SK-MEL-5 (cell line): ENCODE results near the gene SLPI. TPM values are rescaled to one million over a fixed set of nuclear protein-coding genes. Genes with fewer than 3 reads are reported as not detected.

Source experiments
- DNase-seq: peaks from one replicate; pipeline ENCODE4 v3.0.0-alpha.2; 2016; ENCODE audit warnings: low read depth, low spot score
- in situ Hi-C: cut with HindIII; loops from 2 replicates; pipeline ENCODE4 v1.10.0; 2016; ENCODE audit warnings: low sequenced_read_pairs, high pct_unique_total_duplicates, low pct_unique_long_range_greater_than_20kb
- total RNA-seq: library from RNA; depleted of rRNA; stranded (reverse); fragments of >200 nt; shearing (Covaris generic); gene quantifications from 2 replicates; pipeline ENCODE4 v1.2.3, GENCODE V29; 2014

Gene SLPI
- total RNA-seq, 1 experiment from 2014 or later: not detected

DNA sequence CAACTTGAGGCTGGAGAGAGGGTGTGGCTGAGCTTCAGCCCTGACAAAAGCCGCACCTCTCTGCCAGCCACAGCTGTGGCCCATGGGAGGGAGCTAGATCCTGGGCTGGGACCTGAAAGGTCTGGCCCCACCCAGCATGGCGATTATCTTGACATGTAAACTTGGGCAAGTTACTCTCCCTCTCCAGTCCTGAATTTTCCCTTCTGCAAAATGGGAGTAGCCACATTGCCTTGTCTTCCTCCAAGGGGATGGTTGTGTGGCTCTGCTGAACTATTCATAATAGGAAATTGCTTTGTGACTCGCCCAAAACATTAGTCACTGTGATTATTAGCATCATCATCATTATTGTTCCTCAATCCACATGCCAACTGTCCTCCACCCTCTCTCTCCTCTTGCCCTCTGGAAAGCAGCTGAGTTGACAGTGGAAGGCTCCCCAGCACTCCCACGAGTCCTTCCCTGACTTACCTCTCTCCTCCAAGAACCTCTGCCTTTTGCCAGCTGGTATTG, 29.2 kb upstream of the SLPI start:
- no peak for DNase-seq
- in situ Hi-C loops: no loop called here

DNA sequence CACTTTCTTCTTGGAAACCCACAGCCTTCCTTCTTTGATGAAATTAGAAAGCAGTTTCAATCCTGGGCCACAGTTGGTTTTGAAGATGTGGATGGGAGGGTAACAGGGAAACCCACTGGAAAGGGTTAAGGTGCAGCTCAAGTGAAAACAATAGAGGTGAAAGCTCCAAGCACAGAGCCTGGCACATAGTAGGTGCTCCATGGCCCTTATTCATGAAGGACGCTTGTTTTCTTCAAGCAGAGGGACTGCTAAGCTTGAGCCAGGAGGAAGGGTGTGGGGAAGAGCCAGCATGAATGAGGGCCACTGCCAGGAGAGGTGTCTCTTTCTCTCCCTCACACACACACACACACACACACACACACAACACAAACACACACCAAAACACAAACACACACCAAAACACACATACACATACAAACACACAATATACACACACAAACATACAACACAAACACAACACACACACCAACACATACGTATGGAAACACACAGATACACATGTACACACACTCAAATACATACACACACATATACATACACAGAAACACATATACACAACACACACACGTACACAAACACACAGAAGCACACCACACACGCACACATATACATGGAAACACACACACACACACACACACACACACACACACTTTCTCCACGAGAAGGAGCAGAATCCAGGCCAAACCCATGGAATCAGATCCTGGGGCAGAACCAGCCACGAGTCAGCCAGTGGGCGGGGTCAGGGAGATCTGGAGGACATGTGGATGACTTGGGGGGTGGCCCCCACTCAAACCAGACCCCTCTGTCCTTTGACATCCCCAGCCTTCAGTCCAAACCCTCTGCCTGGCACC, 28.6 kb upstream of the SLPI start:
- in situ Hi-C loops: no loop called here
- no peak for DNase-seq

DNA sequence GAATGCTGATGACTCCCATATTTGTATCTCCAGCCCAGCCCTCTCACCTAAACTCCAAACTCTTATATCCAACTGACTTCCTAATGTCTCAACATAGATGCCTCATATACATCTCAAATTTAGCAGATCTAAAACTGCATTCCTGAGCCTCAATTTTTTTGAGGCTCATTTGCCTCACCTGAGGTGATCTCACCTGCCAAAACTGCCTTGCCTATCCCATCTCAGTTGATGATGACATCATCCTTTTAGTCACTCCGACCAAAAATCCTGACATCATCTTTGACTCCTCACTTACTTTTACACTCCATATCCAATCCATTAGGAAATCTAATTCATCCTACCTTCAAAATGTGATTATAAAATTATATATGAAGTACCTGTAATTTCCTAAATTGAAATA, 25.6 kb upstream of the SLPI start:
- in situ Hi-C loops: no loop called here
- no peak for DNase-seq

DNA sequence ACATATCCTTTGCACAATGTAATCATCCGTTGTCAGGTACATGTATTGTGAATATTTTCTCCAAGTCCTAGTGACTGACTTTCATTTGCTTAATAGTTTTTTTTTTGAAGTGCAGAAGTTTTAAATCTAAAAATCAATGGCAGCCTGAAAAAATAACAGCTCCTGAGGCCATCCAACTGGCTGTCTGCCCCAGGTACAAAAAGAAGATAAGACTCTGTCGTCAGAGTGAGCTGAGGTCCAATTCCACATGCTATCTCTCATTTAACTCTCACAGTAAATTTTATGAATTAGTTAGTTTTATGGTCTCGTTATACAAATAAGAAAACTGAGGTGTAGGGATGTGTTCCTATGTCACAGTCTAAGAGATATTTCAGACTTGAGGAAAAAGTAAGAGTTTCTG, 21.0 kb upstream of the SLPI start:
- in situ Hi-C loops: no loop called here
- DNase-seq: no peak

DNA sequence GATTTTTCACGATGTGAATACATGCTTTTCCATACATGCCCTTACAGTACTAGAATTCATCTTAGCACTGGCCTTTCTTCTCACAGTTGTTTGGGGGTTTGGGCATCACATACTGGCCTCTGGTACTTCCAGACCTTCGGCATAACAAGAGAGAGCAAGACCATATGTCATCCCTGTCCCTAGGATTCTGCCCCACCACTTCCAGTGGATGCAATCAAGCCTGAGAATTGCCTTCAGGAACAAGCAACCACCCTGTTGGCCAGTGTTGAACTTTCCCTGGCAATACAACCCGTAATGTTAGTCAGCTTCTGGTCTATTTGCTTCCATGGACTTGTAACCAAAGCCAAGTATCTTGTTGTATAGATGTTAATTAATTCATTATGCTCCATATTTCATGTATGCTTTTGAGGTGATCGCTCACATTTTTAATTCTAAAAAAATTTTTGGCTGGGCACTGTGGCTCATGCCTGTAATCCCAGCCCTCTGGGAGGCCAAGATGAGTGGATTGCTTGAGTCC, 15.4 kb upstream of the SLPI start:
- no peak for DNase-seq
- in situ Hi-C loops: no loop called here

DNA sequence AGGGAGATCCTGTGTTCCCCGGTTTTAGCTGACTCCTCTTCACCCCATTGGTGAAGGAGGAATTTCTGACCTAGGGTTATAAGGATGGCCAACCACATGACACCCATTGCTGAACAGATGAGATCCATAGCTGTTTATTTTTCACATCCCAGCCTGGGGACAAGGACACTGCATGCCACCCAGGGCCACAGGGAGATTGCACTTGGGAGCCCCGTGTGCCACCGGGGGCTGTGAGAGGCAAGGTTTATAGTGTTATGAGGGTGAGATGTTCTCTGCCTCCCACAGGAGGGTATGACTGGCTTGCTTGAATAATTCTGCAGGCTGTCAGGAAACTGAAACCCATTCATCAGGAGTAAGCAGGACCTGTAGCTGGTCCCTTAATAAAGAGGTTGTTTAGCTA, 14.7 kb upstream of the SLPI start:
- in situ Hi-C loops: no loop called here
- DNase-seq: no peak

DNA sequence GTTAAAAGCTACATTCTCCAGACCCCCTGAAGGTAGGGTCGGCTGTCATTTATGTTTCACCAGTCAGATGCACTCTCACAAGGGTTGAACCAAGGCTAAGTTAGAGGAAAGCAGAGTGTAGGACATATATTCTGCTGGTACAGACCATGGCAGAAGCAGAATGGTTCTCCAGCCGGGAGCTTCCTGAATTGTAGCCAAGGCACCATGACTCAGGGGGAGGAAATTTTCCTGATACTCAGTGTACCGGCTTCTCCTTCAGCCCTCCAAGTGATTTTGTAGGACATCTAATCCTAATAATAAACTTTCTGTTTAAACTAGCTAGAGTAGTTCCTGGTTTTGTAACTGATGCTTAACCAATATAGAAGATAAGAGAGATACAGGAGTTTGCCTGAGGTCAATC, 14.2 kb upstream of the SLPI start:
- in situ Hi-C loops: no loop called here

DNA sequence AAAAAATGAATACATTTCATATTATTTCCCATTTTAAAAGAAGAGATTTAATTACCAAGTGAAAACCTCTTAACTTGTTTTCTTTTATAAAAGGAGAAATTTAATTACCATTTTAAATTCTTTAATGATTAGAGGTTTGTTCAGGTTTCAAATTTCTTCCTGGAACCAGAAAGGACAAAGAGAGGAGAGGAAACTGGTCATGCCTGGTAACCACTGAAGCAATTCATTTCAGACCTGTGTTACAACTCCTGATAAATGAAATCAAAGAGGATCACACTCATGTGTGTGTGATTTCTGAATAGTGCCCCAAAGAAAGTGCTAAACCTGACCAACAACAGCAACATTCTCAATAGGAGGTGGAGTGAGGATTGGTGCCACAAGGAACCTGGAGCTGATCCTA, 12.6 kb upstream of the SLPI start:
- in situ Hi-C loops: no loop called here
- DNase-seq: no peak

More for the DNA sequence above, 14.2 kb upstream of the SLPI start:
- DNase-seq: no peak

DNA sequence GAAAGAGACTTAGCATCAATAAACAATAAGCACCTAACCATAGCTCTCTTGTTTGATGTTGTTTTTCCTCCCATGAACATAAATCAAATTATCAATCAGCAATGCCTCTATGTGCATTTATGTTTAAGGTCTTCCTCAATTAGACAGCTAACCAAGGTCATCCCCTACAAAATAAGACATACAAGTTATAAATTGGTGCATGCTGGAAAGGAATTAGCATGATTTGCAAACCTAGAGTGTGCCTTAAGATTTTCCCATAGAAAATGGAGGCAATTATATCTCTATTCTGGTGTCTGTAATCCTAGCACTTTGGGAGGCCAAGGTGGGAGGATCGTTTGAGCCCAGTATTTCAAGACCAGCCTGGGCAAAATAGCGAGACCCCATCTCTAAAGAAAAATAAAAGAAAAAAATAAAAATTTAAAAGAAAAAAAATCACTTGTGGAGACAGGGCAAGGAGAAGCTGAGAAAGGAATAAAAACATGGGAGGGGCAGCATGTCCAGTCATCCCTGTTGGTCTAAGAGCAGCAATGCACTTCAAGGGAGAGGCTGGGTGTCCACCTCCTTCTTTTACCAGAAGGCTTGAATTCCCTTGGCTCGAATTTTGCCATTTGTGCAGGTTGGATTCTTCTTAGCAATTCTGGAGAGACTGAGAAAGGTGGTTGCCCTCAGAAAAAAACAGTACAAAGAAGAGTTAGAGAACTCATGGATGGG, 9.3 kb upstream of the SLPI start:
- in situ Hi-C loops: no loop called here
- no peak for DNase-seq

DNA sequence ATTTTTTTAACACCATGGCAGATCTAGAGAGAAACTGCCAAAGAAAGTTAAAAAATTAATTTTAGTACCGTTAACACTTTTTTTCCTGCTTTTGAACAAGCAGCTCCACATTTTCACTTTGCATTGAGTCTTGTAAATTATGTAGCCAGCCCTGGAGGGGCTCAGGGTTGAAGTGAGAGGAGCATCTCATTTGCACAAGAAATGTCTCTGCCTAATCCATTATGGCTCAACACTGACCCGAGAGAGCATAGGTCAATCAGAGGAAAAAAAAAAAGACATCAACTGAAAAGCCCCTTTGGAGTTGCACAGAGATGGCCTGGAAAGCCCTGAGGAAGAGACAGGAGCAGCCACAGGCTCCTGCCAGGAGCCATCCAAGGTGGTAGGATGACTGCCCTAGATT, 4.3 kb upstream of the SLPI start:
- DNase-seq: no peak
- in situ Hi-C loops: no loop called here

DNA sequence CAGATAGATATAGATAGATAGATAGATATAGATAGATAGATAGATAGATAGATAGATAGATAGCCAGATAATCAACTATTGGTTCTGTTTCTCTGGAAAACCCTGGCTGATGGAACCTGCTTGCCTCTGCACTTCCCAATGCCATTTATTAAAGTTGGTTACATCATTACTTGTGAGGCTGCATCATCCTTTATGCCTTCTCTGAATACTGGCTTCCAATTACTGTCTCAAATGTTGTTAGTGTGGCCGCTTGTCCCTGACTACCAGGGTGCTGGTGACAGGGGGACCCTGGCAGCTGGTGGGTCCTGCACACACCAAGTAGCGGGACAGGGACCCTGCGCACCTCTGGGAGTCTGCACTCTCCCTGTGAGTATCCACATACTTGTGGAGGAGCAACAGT, 3.9 kb upstream of the SLPI start:
- in situ Hi-C loops: no loop called here
- DNase-seq: no peak

DNA sequence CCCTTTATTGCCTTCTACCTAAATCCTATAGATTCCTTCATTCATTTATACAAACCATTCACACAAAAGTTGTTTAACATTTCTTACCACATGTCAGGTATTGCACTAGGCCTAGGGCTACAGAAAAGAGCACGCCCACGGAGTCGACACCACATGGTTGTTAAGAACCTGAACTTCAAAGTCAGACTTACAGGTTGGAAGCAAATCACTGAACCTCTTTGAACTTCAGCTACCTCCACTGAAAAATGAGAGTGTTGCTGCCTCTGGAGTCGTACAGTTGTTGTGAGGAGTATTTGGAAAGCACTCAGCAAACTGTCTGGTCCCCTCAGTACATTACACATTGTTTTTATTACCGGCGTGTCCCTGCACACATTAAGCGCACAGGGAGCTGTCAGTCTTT, 3.3 kb upstream of the SLPI start:
- DNase-seq: no peak
- in situ Hi-C loops: no loop called here

DNA sequence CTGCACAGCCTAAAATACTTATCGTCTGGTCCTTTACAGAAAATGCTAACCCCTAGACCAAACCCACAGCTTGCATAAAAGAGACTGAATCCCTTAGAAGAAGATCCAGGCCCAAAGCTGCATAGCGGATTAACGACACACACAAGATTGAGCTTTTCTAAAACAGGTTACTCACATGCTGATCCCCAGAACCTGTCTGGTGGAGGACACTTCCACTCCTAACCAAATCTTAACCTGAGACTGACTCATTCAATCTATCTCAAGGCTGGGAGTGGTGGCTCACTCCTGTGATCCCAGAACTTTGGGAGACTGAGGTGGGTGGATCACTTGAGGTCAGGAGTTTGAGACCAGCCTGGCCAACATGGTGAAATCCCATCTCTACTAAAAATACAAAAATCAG, 2.8 kb upstream of the SLPI start:
- in situ Hi-C loops: no loop called here
- no peak for DNase-seq

DNA sequence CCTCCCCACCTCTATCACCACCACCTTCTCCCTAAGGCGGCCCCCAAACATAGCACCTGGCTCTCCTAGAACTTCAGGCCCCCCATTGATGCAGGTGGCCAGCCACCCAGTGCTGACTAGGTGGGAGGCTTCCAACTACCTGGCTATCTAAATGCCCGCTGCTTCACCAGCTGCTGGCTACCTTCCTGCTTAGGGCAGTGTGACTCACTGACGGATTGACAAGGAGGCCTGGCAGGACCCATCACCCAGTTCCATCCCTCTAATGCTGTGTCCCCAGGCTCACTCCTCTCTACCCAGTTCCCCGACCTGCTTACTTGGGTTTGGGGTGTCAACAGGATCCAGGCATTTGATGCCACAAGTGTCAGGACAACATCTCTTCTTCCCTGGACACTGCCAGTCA, 1.1 kb downstream of the SLPI start:
- in situ Hi-C loops: no loop called here
- no peak for DNase-seq

DNA sequence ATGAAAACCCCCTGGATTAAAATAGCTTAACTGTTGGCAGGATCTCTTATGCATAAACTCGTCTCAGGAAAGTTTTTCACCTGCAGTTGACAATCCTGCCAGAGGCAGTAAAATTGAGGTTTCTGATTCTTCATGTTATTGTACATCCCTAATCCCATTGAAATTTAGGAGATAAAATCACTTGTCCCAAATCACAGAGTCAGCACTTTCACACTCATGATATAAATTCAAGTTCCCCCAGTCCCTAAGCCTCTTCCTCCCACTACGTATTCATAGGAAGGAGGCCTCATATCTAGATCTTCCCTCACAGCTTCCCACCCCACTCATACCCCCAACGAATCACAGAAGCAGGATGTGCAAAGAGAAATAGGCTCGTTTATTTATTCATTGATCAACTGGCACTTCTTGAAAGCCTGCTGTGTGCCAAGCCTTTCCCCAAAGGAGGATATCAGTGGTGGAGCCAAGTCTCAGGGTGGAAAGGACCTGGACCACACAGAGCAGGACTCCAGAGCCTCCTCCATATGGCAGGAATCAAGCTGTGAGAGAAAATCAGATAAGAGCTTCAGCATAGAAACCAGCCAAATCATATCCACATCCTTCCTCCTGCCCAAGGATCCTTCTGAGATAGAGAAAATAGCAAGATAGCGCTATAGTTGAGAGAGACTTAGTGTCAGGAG, 2.3 kb downstream of the SLPI start:
- no peak for DNase-seq
- in situ Hi-C loops: no loop called here

DNA sequence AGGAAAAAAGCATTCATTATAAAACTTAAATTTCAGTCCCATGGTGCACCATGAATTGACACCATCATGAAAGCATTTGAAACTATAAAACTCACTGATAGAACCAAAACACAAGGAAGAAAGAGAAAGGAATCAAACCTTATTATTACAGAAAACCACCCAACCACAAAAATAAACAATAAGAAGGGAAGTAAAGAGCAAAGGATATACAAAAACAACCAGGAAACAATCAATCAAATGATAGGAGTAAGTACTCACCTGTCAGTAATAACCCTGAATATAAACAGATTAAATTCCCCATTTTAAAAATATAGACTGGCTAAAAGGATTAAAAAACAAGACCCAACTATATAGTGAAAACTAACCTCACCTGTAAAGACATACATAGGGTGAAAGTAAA, 5.8 kb downstream of the SLPI start:
- DNase-seq: no peak
- in situ Hi-C loops: no loop called here

DNA sequence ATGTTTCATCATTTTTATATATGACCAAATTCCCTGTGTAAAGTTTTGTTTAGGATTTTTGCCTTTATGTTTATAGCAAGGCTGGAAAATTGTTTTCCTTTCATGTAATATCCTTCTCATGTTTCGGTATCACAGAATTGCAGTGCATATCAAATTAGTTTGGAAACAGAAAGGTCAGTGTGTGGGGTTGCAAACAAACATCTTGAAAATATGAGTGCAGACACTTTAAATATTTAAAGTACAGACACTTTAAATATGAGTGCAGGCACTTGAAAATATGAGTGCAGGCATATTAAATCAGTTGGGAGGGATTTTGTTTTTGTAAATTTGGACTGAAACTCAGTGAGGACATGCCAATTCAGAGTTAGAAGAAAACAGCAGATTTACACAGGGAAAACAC, 6.5 kb downstream of the SLPI start:
- DNase-seq: no peak
- in situ Hi-C loops: no loop called here

DNA sequence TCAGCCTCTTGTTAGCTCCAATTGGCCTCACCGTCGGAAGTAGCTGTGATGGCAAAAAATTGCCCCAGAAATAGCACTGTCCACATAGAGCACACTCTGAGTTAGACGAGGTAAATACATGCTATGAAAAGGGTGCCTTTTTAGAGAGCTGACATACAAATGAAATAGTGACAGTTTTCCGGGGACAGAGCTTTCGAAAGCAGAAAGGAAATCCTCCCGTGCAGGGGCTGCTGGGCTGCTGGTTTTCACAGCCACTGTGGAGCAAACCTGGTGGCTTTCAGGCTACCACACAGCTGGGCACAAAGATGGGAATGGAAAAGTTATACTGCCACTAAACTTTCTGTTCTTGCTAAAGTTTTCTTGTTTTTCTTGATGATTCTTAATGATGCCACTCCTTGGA, 8.3 kb downstream of the SLPI start:
- in situ Hi-C loops: no loop called here
- DNase-seq: no peak
